Kidney (tissue), 14 donors: ENCODE results near the gene DENND1B. TPM values are rescaled to one million over a fixed set of nuclear protein-coding genes. Genes with fewer than 3 reads are reported as not detected.

ENCODE experiments used
- DNase-seq, 5 donors: peaks; one replicate each; pipeline ENCODE4 v3.0.0-alpha.2; 2013 to 2020
- FAIRE-seq: peaks from 2 replicates; lab custom pipeline; 2012; peaks lifted over from hg19 to GRCh38; lab: Jason Lieb, UNC
- H3K27ac ChIP-seq, 2 donors: one replicate each; pipeline ENCODE4 v1.7.0; 2013; ENCODE audit warnings: low read depth in 2 of 2, low read length in 2 of 2, inconsistent platforms in 1 of 2
- H3K27me3 ChIP-seq: one replicate; pipeline ENCODE4 v1.7.1; 2013; ENCODE audit warnings: low read length, inconsistent platforms; ENCODE audit not compliant: control insufficient read depth, insufficient read depth
- H3K36me3 ChIP-seq, 3 donors: one replicate each; pipeline versions ENCODE4 v1.7.0 to v1.7.1; 2013; ENCODE audit warnings: low read length in 3 of 3, control low read depth in 1 of 3, inconsistent platforms in 1 of 3; ENCODE audit not compliant: insufficient read depth in 3 of 3, control insufficient read depth in 2 of 3
- H3K4me1 ChIP-seq, 3 donors: one replicate each; pipeline versions ENCODE4 v1.7.0 to v1.7.1; 2013; ENCODE audit warnings: low read length in 3 of 3, inconsistent platforms in 1 of 3, low read depth in 1 of 3; ENCODE audit not compliant: control insufficient read depth in 2 of 3, insufficient read depth in 2 of 3
- H3K4me3 ChIP-seq, 3 donors: one replicate each; pipeline versions ENCODE4 v1.7.0 to v1.8.1; 2013; ENCODE audit warnings: low read length in 3 of 3, control low read depth in 1 of 3, inconsistent platforms in 1 of 3
- H3K9ac ChIP-seq, 3 donors: one replicate each; pipeline versions ENCODE4 v1.7.0 to v1.7.1; 2013; ENCODE audit warnings: low read length in 3 of 3, control low read depth in 1 of 3, inconsistent platforms in 1 of 3
- H3K9me3 ChIP-seq, 3 donors: one replicate each; pipeline versions ENCODE4 v1.7.0 to v1.7.1; 2013; ENCODE audit warnings: low read length in 3 of 3, control low read depth in 1 of 3, inconsistent platforms in 1 of 3; ENCODE audit not compliant: control insufficient read depth in 2 of 3, insufficient read depth in 1 of 3
- intact Hi-C: fragments of 100-400 bp; cut with DNase I; formaldehyde crosslinking; loops from one replicate; pipeline ENCODE4 v1.11.1; 2022
- polyA plus RNA-seq: library from polyadenylated mRNA; stranded (reverse); fragments of 350-450 nt; fragmentation: Illumina TruSeq; extraction: RNeasy Lipid Tissue Mini Kit (QIAGEN cat#74804); gene quantifications from one replicate; pipeline ENCODE4 v1.2.3, GENCODE V29; 2014; ENCODE audit warnings: low read depth, low replicate concordance; ENCODE audit not compliant: insufficient read depth
- total RNA-seq: library from RNA; stranded (reverse); fragmentation: NEBNext Ultra II Directional; extraction: Animal tissue kit (Norgen Biotek cat#: 25700); gene quantifications from one replicate; pipeline ENCODE4 v1.2.1, GENCODE V29; 2021
- TF ChIP-seq, protein P1 (sequence below): IDR thresholded peaks from 3 replicates; pipeline ENCODE4 v1.5.1; 2012; ENCODE audit warnings: mild to moderate bottlenecking, moderate library complexity, borderline replicate concordance; ENCODE audit not compliant: insufficient read depth; ENCODE audit errors: extremely low read depth
- donor health status: control.
- donor health status: control.
- donor health status: control.
- donor health status: control.
- donor health status: control.
- donor health status: DM: yes; HTN: yes; CAD: no.
- donor health status: Normal renal cell carcinoma (clear cell type).

DENND1B gene
- total and polyA plus RNA-seq, 2 donors from 2014 or later = 3.1 to 20.6 TPM

DNA sequence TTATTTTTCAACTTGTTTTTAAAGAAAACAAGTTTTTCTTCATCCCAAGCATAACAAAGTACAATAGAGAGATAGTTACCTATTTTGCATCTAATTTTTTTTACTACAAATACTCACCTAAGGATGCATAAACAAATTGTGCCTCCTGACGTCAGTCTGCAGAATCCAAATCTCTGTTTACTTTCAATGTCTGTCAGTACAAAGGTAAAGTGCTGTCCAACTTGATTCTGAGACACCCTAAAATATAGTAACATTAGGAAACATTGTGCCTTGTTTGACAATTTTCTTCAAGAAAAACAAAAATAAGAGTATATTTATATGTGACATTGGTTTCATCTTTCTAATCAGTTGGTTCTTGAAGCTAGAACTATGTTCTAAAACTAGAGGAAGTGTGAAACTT lies 103.4 kb downstream of the DENND1B start:
- TF ChIP-seq, protein P1, sequence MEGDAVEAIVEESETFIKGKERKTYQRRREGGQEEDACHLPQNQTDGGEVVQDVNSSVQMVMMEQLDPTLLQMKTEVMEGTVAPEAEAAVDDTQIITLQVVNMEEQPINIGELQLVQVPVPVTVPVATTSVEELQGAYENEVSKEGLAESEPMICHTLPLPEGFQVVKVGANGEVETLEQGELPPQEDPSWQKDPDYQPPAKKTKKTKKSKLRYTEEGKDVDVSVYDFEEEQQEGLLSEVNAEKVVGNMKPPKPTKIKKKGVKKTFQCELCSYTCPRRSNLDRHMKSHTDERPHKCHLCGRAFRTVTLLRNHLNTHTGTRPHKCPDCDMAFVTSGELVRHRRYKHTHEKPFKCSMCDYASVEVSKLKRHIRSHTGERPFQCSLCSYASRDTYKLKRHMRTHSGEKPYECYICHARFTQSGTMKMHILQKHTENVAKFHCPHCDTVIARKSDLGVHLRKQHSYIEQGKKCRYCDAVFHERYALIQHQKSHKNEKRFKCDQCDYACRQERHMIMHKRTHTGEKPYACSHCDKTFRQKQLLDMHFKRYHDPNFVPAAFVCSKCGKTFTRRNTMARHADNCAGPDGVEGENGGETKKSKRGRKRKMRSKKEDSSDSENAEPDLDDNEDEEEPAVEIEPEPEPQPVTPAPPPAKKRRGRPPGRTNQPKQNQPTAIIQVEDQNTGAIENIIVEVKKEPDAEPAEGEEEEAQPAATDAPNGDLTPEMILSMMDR = no peak
- FAIRE-seq = no peak
- Histone ChIP-seq H3K9ac (no peak overlapping the region), H3K4me3 (no peak overlapping the region), H3K27me3 (no peaks in the 10 kb centered on the region), H3K9me3 (no peaks in the 10 kb centered on the region), H3K4me1 (no peaks in the 10 kb centered on the region), H3K36me3 (no peaks in the 10 kb centered on the region), H3K27ac (no peak overlapping the region)
- intact Hi-C loops = no loop called here
- DNase-seq = no peak

DNA sequence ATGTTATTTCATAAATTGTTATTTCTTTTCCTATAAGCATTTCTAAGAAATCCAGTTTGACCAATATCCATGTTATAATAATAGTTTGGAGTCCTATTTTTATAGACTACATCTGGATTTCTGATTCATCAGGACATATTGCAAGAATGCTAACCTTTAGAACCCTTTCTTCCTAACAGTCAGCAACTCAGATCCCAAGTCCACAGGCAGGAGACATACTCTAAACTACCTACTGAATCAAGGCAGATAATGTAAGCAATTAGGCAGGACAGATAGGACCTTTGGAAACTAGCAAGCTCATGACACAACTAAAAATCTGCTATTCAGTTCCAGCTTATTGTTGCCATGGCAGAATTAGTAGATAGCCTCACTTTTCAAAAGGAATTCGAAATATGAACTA lies 104.1 kb downstream of the DENND1B start:
- no peak overlapping the region for H3K27ac ChIP-seq
- TF ChIP-seq, protein P1 = no peak
- no peak for DNase-seq
- no peak for FAIRE-seq
- intact Hi-C loops = no loop called here
- H3K4me3 ChIP-seq = no peak overlapping the region
- no peak overlapping the region for H3K9ac ChIP-seq
- no peaks in the 10 kb centered on the region for H3K36me3 ChIP-seq
- no peaks in the 10 kb centered on the region for H3K9me3 ChIP-seq
- H3K27me3 ChIP-seq = no peaks in the 10 kb centered on the region
- no peaks in the 10 kb centered on the region for H3K4me1 ChIP-seq

DNA sequence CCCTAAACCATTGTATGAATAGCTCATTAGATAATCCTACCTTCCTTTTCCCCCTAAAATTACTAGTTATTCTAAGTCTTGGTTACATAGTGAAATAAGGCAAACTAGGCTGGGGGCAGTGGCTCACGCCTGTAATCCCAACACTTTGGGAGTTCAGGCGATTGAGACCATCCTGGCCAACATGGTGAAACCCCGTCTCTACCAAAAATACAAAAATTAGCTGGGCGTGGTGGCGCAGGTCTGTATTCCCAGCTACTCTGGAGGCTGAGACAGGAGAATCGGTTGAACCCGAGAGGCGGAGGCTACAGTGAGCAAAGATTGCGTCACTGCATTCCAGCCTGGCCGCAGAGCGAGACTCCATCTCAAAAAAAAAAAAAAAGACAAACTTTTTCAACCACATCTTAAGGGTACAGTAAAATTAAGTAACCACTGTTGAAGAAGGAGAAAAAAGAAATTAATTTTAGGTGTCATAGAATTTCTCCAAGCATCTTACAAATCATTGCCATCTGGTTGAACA lies 108.5 kb downstream of the DENND1B start:
- Histone ChIP-seq H3K27me3 (no peaks in the 10 kb centered on the region), H3K4me3 (no peak overlapping the region), H3K4me1 (no peaks in the 10 kb centered on the region), H3K36me3 (no peaks in the 10 kb centered on the region), H3K27ac (no peak overlapping the region), H3K9ac (no peak overlapping the region), H3K9me3 (no peaks in the 10 kb centered on the region)
- no peak for DNase-seq
- intact Hi-C loops = no loop called here
- TF ChIP-seq, protein P1 = no peak
- FAIRE-seq = no peak

DNA sequence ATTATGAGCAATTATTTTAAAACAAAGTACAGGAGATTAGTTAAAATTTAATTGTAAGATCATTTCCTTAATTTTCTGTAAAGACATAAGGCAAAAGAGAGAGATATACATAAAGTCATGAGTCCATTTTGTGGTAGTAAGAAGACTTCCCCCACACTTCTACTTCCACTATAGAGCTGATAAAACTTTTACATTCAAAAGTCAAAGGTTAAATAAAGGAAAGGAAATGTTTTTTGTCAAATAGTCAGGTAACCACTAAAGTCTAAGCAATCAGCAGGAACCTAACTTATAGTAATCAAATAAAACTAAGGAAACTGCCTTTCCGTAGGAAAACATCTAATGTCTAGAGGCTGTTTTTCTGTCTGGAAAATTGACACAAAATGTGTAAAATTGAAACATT lies 110.9 kb downstream of the DENND1B start:
- H3K4me3 ChIP-seq = no peak overlapping the region
- H3K36me3 ChIP-seq = no peaks in the 10 kb centered on the region
- H3K4me1 ChIP-seq = no peaks in the 10 kb centered on the region
- TF ChIP-seq, protein P1 = no peak
- no peaks in the 10 kb centered on the region for H3K27me3 ChIP-seq
- H3K9ac ChIP-seq = no peak overlapping the region
- no peaks in the 10 kb centered on the region for H3K9me3 ChIP-seq
- no peak for FAIRE-seq
- H3K27ac ChIP-seq = no peak overlapping the region
- DNase-seq = no peak
- intact Hi-C loops = no loop called here
